ENCODE results near the gene POLRMT. TPM values are rescaled to one million over a fixed set of nuclear protein-coding genes. Genes with fewer than 3 reads are reported as not detected.
"Not testable (repeated sequence)": the region's sequence is repeated elsewhere in the genome, so short reads cannot be mapped to it uniquely, and the experiment has no call there.

POLRMT gene
- total and polyA plus RNA-seq, 9 donors: 13.5 to 52.3 (median 40.6) TPM

DNA sequence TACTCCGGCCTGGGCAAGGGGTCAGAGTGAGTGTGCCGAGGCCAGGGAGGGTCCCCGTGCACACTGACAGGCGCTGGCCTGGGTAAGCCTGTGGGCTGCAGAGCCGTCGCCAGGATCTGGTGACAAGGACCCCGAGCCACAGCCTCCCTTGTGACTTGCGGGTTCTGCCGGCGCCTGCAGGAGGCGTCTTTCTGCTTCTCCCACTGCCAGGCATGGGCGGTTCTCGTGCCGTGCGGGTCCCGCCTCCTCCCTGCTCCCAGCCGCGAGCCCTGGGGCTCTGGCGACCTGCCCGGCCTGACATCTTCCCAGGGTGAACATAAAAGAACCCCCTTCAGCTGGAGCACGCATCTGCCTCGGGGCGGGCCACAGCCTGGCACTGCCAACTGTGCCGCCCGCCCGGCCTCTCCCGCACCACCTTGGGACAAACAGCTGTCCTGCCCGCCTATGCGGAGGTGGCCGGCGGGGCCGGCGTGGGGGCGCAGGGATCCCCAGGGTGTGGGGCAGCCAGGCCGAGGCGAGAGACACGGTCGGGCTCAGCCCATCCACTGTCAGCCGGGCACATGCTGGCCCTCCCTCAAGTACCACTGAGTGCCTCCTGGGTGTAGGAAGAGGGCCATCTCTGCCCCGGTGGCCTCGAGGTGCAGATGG, 45.1 kb downstream of the POLRMT start:
- H3K9me3 ChIP-seq: no peaks in the 10 kb centered on the region
- no peak for TF ChIP-seq CTCF (IDR thresholded peaks at IDR 0.05)
- TF ChIP-seq EP300 (IDR thresholded peaks at IDR 0.05): no peak
- no peak for TF ChIP-seq POLR2A (IDR thresholded peaks at IDR 0.05)
- intact Hi-C loops (cut with DNase I): no loop called here
- peaks cover 7% of the 10 kb centered on the region for H3K4me1 ChIP-seq (ENCODE audit: insufficient read depth)
- no peak overlapping the region for H3K4me3 ChIP-seq
- no peak overlapping the region for H3K27ac ChIP-seq
- H3K27me3 ChIP-seq: peaks cover 10% of the 10 kb centered on the region
- peak in 1 of 5 donors; percentile 68 for DNase-seq
- no peaks in the 10 kb centered on the region for H3K36me3 ChIP-seq
- 7 to 14% (median 12%) methylated on average over 38 to 41 of the region's 41 CpGs for WGBS, 3 donors

DNA sequence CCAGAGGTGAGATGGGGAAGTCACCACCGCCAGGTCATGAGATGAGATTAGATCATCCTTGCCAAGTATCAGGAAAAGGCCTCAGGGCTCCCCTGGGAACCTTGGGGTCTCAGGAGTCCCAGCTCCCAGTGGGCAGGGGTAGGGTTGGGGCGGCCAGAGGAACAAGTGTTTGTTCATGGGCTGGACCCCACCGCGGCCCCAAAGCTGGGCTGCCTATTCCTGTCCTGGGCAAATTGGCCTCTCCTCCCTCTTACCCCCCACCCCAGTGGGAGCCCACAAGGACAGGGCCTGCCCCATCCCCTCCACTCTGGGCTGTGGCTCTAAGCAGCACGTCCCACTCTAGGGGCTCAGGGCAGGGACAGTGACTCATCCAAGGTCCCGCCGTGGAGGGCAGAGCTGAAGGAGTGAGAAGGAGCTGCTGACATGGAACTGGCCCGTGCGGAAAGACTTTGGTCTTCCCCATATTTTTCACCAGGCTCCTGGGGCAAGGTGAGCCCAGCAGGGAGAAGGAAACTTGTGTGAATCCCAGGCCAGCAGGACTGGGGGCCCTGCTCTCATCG, 47.7 kb downstream of the POLRMT start:
- TF ChIP-seq CTCF (IDR thresholded peaks at IDR 0.05) (no peak), EP300 (IDR thresholded peaks at IDR 0.05) (no peak), POLR2A (IDR thresholded peaks at IDR 0.05) (no peak)
- no peak for DNase-seq
- Histone ChIP-seq H3K27me3 (peaks cover 4% of the 10 kb centered on the region), H3K36me3 (no peaks in the 10 kb centered on the region), H3K4me3 (no peak overlapping the region), H3K9me3 (no peaks in the 10 kb centered on the region), H3K27ac (no peak overlapping the region), H3K4me1 (ENCODE audit: insufficient read depth) (peaks cover 5% of the 10 kb centered on the region)
- 50 to 55% (median 55%) methylated on average over 7 to 10 of the region's 10 CpGs for WGBS, 3 donors
- intact Hi-C loops (cut with DNase I): no loop called here

DNA sequence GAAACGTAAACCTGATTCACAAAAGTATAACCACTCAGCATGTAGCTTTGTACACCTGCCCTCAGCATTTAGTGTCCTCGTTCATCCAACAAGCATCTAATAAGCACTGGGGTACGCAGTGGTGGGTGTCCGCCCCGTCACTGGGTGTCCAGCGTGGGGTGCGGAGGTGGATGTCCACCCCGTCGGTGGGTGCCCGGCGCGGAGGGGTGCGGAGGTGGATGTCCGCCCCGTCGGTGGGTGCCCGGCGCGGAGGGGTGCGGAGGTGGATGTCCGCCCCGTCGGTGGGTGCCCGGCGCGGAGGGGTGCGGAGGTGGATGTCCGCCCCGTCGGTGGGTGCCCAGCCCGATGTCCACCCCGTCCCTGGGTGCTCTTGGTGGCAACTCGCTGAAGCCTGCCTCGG, 48.2 kb downstream of the POLRMT start:
- WGBS, 3 donors: 72 to 77% (median 74%) methylated on average over 33 to 34 of the region's 34 CpGs
- H3K9me3 ChIP-seq; intact Hi-C loops (cut with DNase I); DNase-seq; H3K36me3 ChIP-seq; H3K4me1 ChIP-seq (ENCODE audit: insufficient read depth); H3K27me3 ChIP-seq; H3K27ac ChIP-seq; H3K4me3 ChIP-seq: not testable (repeated sequence)

DNA sequence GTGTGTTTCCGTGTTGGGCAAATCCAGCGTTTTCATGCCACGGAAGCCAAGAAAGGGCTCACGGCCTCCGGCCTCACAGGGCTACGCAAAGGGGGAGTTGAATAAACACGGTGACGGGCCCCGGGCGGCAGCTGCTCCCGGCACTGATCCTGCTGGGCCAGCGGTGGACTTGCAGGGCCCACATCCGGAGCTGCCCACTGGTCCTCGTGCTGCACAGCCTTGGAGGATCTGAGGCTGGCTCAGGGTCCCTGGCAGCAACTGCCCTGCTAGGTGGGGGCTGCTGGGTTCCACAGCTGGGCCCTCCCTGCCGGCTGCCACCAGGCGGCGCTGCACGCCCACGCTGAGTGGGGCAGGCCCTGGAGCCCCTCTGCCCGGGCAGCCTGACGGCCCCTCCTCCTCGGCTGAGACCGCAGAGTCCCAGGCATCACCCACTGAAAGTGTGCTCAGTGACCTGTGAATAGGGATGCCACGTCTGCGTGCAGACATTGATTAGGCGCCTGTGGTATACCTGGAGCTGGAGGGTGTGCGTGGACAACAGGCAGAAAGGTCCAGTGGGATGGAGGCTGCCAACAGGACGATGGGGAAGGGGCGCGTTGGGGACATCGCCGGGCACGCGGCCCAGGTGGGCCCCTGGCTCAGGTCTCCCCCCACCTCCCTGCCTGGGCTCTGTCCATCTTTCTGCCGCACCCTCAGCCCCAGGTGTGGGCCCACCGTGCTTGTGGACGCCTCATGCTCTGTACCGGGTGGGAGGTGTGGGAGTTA, 48.9 kb downstream of the POLRMT start:
- peaks cover 4% of the 10 kb centered on the region for H3K27me3 ChIP-seq
- H3K4me3 ChIP-seq: no peak overlapping the region
- WGBS, 3 donors: 11 to 19% (median 12%) methylated on average over 38 of the region's 38 CpGs
- TF ChIP-seq POLR2A (IDR thresholded peaks at IDR 0.05) (no peak), EP300 (IDR thresholded peaks at IDR 0.05) (no peak), CTCF (IDR thresholded peaks at IDR 0.05) (peak; percentile 54 to 76 (median 67))
- no peaks in the 10 kb centered on the region for H3K9me3 ChIP-seq
- peak; percentile 39 to 74 (median 53) for DNase-seq
- H3K4me1 ChIP-seq (ENCODE audit: insufficient read depth): peaks cover 5% of the 10 kb centered on the region
- intact Hi-C loops (cut with DNase I): no loop called here
- H3K36me3 ChIP-seq: no peaks in the 10 kb centered on the region
- no peak overlapping the region for H3K27ac ChIP-seq

DNA sequence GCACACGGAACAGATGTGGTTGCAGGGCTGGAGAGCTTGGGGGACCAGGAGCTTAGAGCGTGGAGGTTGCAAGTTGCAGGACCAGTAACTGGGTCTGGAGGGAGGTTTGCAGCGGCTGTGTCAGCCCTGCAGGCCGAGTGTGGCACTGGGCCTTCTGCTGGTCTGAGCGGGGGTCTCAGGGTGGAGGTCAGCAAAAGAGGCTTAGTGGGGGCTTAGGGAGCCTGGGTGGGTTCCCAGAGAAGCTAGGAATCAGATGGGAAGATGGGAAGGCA, 49.4 kb downstream of the POLRMT start:
- no peaks in the 10 kb centered on the region for H3K36me3 ChIP-seq
- DNase-seq: no peak
- intact Hi-C loops (cut with DNase I): no loop called here
- 61 to 77% (median 68%) methylated on average over 5 of the region's 5 CpGs for WGBS, 3 donors
- H3K9me3 ChIP-seq: no peaks in the 10 kb centered on the region
- peaks cover 4% of the 10 kb centered on the region for H3K27me3 ChIP-seq
- peaks cover 5% of the 10 kb centered on the region for H3K4me1 ChIP-seq (ENCODE audit: insufficient read depth)
- H3K4me3 ChIP-seq: no peak overlapping the region
- H3K27ac ChIP-seq: no peak overlapping the region
- no peak for TF ChIP-seq POLR2A (IDR thresholded peaks at IDR 0.05)
- no peak for TF ChIP-seq CTCF (IDR thresholded peaks at IDR 0.05)
- no peak for TF ChIP-seq EP300 (IDR thresholded peaks at IDR 0.05)
